ENCODE results near the gene SMIM27.

- TF ChIP-seq POLR2A (IDR thresholded peaks at IDR 0.05) (no peak), EP300 (IDR thresholded peaks at IDR 0.05) (no peak), CTCF (IDR thresholded peaks at IDR 0.05) (no peak)
Observed at GRCh38 chr9:32573821-32574220, 21.7 kb downstream of the SMIM27 start.
